ENCODE data around the gene S100A7.
"Not testable (repeated sequence)": the region's sequence is repeated elsewhere in the genome, so short reads cannot be mapped to it uniquely, and the experiment has no call there.

The S100A7 gene

GRCh38 chr1:153475282-153475681 lies 14.8 kb upstream of the S100A7 start:
- DNase-seq: no peak

GRCh38 chr1:153474347-153474746 lies 13.9 kb upstream of the S100A7 start:
- no peak for DNase-seq

GRCh38 chr1:153470707-153471106 lies 10.3 kb upstream of the S100A7 start:
- no peak for DNase-seq

DNA sequence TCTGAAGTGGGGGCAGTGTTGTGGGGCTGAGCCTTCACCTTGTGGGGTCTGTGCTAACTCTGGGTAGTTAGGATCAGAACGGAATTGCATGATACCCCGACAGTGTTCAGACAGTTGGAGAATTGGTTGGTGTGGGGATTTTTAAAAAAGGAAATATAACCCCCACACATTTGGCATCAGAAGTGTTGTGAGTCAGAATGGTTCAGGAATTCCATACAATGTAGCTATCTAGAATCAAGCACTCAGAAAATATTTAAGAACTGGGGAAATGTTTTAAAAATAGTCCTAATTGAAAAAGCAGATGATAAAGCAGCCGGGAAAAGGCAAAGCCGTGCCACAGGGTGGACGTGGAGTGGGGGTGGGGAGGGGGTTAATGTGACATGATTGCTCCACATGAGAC lies 6.5 kb upstream of the S100A7 start:
- no peak for DNase-seq

- peak; percentile 30 for DNase-seq
Measured at GRCh38 chr1:153465811-153466636, 5.6 kb upstream of the S100A7 start.

- not testable (repeated sequence) for DNase-seq
Measured at GRCh38 chr1:153462741-153463140, 2.3 kb upstream of the S100A7 start.

DNA sequence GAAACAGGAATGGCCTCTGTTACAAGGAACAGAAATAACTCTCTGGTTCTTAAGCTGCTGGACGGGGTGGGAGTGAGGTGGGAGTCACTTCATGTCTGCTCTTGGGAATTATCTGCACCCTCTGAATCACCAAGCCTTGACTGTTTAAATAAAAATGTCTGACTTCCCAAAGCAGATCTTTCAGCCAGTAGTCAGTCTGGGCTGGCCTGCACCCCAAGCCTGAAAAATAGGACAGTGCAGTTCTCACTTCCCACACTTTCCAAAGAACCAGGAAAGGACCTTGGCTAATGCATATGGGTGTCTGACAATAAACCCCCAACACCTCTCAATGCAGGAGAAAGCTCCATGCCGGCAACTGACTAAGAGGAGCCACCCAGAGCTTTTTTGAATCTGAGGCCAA lies 796 bp downstream of the S100A7 start:
- DNase-seq: no peak

GRCh38 chr1:153456396-153456795 lies 4.1 kb downstream of the S100A7 start:
- no peak for DNase-seq

- not testable (repeated sequence) for DNase-seq
Measured at GRCh38 chr1:153448851-153449250, 11.6 kb downstream of the S100A7 start.

DNA sequence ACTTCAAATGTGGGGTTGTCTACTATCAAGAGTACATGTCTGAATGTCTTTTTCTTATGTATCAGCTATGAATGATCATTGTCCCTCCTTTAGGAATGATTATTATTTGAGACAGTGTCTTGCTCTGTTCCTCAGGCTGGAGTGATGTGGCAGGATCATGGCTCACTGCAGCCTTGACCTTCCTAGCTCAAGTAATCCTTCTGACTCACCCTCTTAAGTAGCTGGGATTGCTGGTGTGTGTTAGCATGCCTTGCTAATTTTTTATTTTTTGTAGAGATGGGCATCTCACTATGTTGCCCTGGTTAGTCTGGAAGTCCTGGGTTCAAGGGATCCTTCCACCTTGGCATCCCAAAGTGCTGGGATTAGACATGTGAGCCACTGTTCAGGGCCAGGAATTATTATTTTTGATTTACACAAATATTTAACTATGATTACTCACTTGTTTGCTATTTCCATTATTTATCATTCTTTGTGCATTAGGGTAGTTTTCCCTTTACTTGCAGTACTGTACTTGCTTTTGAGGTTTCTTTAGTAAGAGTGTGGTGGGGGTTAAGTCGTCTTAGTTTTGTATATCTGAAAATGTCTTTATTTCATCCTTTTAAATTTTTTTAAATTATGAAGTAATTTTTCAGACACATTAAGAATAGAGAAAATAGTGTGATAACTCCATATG lies 12.8 kb downstream of the S100A7 start:
- DNase-seq: peak; percentile 16

DNA sequence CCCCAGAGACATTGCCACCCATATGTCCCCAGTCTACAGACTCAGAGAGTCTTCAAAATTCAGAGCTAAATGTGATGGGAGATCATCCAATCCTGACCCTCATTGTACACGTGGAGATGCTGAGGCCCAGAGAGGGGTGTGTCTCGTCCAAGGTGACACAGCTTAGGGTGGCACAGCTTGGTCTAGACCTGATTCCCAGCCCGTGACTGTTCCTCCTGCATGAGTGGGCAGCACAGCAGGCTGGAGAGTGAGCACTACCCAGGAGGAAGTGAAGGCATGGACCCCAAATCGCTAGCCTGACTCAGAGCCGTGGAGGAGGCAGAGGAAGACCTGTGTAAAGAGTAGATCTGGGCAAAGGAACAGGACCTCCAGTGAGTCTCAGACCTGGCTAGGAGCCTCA lies 16.4 kb downstream of the S100A7 start:
- no peak for DNase-seq

DNA sequence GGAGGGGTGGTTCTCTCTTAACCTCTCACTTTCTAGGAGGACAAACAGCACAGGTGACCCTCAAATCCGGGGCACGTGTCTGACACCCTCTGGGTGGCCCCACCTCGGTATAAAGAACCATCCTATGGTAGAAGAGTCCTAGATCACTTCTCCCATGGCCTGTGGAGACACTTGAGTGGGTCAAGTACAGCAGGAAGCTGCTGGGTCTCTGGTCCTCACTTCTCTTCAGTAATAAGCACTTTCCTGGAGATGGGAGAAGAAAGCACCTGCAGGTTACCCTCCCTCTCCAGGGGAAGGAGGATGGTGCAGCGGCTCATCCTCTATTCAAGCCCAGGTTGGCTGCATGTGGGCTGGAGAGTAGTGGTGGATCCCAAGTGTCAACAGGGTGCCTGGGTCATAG lies 17.0 kb downstream of the S100A7 start:
- DNase-seq: no peak

DNA sequence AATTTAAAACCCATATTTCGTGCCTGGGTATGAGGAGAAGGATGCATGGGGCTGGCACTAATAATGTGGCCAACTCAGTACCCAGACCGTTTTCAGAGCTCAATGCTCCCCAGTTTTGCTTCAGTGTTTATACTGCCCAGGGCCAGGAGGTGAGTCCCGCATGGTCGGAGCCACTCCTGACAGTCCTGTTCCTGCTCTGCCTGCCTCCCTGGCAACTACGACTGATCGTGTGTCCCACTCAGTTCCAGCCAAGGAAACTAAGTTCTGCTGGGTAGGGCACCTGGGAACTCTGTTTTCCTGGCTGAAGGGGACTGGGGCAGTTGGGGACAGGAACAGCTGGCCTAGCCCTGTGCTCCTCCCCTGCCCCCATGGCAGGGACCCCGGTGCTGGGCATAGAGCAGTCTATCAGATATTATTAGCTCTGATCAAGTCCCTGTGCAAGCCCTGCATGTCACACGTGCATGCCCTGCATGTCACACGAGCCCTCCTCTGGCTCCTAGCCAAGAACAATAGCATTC lies 19.2 kb downstream of the S100A7 start:
- DNase-seq: no peak

- DNase-seq: no peak
Measured at GRCh38 chr1:153439273-153439672, 21.2 kb downstream of the S100A7 start.

DNA sequence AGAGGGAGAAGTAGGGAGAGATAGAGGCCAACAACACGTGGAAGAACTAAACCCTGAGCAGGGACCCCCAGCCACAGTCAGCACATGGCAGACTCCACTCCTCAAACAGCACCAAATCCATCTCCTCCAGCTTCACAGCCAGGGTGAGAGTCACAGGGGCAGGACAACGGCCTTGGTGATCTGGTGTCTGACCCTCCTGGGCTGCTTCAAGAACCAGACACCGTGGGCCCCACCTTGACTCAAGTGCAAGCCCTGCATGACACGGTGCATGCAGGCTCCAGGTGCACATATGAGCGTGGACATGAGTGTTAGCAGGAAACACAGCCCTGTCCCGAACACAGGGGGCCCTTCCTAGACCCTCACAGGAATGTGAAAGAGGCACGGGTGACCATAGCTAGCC lies 21.9 kb downstream of the S100A7 start:
- no peak for DNase-seq

DNA sequence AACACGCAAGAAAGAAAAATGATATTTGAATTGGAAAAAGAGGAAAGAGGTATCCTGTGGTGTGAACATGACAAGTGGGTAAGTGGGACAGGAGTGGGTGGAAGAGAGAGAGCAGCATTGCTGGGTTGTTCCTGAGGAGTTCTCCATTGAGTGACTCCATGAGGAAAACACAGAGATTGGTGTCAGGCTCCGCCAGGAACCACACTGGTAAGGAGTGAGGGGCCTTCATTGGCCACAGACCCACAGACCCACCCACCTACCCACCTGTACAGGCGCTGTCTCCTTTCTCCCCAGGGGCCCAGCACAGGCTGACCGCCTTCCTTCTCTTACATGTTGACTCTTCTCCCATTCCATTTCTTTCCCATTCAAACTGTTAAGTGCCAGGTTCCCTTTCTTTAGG lies 23.2 kb downstream of the S100A7 start:
- DNase-seq: no peak

GRCh38 chr1:153434746-153435455 lies 25.6 kb downstream of the S100A7 start:
- no peak for DNase-seq

GRCh38 chr1:153432874-153433681 lies 27.4 kb downstream of the S100A7 start:
- no peak for DNase-seq

- DNase-seq: no peak
Measured at GRCh38 chr1:153431928-153432327, 28.5 kb downstream of the S100A7 start.

DNA sequence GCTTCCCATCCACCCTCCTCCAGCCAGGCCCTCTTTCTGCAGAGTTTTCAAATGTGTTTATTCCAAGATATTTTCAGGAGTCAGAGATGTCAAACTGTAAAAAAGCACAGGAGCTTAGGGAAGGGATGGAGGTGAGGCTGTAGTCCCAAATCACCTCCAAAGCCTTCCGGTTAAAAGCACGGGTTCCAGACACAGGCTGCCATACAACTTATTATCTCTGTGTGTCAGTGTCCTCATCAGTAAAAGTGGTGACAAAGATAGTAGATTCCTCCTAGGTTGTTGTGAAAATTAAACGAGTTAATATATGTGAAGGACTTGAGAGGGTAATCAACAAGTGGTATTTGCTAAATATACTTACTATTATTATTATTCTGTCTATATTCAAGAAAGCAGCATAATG lies 29.0 kb downstream of the S100A7 start:
- no peak for DNase-seq

GRCh38 chr1:153431002-153431401 lies 29.4 kb downstream of the S100A7 start:
- DNase-seq: no peak

GRCh38 chr1:153430561-153430960 lies 29.9 kb downstream of the S100A7 start:
- no peak for DNase-seq

DNA sequence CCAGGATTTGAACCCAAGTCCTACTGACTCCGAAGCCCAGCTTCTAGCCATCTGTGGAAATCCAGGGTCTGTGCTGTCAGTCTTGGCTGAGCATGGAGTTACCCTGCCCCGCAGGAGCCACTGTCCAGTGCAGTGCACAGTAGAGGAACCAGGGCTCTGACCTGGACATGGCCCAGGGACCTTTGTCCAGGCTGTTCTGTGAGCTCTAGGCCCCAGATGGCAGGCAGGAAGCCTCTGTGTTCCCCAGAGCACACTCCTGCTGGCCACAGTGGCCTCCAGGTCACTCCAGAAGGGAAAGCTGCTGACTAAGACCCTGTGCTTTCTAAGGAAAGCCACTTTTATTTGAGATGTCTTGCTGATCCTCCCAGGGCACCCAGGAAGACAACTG lies 30.3 kb downstream of the S100A7 start:
- DNase-seq: no peak

Data from kidney glomerular epithelial cell (primary cell).